Fibroblast of mammary gland (primary cell): ENCODE data around the gene AGAP2.

Experiments
- DNase-seq: peaks from one replicate; pipeline ENCODE4 v3.0.0-alpha.2; 2010; ENCODE audit warnings: low read depth
- H3K4me3 ChIP-seq: 2 replicates; pipeline ENCODE4 v1.5.1; 2011; ENCODE audit warnings: low read depth, mild to moderate bottlenecking, low read length, moderate library complexity; ENCODE audit not compliant: control insufficient read depth
- CTCF ChIP-seq: conservative IDR thresholded peaks from 2 replicates; pipeline ENCODE4 v1.5.1; 2011; ENCODE audit warnings: low read depth, low read length, inconsistent platforms; ENCODE audit not compliant: control insufficient read depth, insufficient read depth

The AGAP2 gene

GRCh38 chr12:57767305-57767698, 28.8 kb upstream of the AGAP2 start:
- no peak for DNase-seq
- no peak overlapping the region for H3K4me3 ChIP-seq
- no peak for TF ChIP-seq CTCF

- TF ChIP-seq CTCF = no peak
- peak within 1 kb of the TSS; percentile 29 for H3K4me3 ChIP-seq
- peak; percentile 53 for DNase-seq
Measured at GRCh38 chr12:57766464-57767304, 28.1 kb upstream of the AGAP2 start, which contains the start of gene CYP27B1. Gene CYP27B1 (minus strand): TSS chr12:57767078. CDS start chr12:57767041, 37 bp downstream.

- peak overlapping the region; percentile 29 for H3K4me3 ChIP-seq
- no peak for DNase-seq
- no peak for TF ChIP-seq CTCF
Measured at GRCh38 chr12:57765698-57766463, 27.3 kb upstream of the AGAP2 start.

- H3K4me3 ChIP-seq = peak overlapping the region; percentile 23
- DNase-seq = no peak
- peak; percentile 21 for TF ChIP-seq CTCF
Measured at GRCh38 chr12:57765003-57765697, 26.6 kb upstream of the AGAP2 start.

GRCh38 chr12:57764662-57765002, 26.1 kb upstream of the AGAP2 start:
- no peak for DNase-seq
- no peak for TF ChIP-seq CTCF
- H3K4me3 ChIP-seq = no peak overlapping the region

GRCh38 chr12:57763881-57764661, 25.5 kb upstream of the AGAP2 start:
- no peak overlapping the region for H3K4me3 ChIP-seq
- DNase-seq = no peak
- TF ChIP-seq CTCF = no peak
